Loucy (cell line): ENCODE results near the gene NCKAP5.

Source experiments
- EZH2phosphoT487 ChIP-seq: fragments of 200-600 bp; IDR thresholded peaks from 2 replicates; pipeline ENCODE4 v1.6.1; 2018; ENCODE audit warnings: antibody characterized with exemption, mild to moderate bottlenecking, moderate library complexity, borderline replicate concordance
- TF ChIP-seq, protein P1 (sequence below): fragments of 200-600 bp; sonication (generic); conservative IDR thresholded peaks from 2 replicates; pipeline ENCODE4 v1.5.1; 2014; ENCODE audit warnings: mild to moderate bottlenecking, antibody characterized with exemption, low read length

DNA sequence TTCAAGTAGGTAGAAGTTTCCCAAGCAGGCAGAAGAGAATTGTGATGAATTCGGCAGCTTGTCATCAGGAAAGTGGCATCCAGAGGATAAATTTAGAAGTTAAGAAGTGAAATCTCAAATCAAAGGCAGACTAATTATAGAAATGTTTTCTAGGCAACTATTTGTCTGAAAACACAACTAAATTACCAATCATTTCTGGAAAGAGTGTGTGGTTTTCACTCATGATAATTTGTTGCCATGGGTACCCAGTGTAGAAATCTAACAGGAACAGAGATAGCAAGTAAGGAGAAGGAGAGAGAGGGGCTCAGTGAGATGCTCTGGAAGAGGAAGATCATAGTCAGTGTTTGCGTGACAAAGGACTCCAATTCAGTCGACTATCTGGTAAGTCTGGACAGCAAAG is 208.1 kb downstream of the NCKAP5 start:
- TF ChIP-seq, protein P1, sequence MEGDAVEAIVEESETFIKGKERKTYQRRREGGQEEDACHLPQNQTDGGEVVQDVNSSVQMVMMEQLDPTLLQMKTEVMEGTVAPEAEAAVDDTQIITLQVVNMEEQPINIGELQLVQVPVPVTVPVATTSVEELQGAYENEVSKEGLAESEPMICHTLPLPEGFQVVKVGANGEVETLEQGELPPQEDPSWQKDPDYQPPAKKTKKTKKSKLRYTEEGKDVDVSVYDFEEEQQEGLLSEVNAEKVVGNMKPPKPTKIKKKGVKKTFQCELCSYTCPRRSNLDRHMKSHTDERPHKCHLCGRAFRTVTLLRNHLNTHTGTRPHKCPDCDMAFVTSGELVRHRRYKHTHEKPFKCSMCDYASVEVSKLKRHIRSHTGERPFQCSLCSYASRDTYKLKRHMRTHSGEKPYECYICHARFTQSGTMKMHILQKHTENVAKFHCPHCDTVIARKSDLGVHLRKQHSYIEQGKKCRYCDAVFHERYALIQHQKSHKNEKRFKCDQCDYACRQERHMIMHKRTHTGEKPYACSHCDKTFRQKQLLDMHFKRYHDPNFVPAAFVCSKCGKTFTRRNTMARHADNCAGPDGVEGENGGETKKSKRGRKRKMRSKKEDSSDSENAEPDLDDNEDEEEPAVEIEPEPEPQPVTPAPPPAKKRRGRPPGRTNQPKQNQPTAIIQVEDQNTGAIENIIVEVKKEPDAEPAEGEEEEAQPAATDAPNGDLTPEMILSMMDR: no peak
- no peak for TF ChIP-seq EZH2phosphoT487
